Suprapubic skin (tissue), 4 donors: Measurements from ENCODE around the gene SRGAP1.

Source experiments
- EP300 ChIP-seq: sonication (generic); formaldehyde crosslinking; IDR thresholded peaks from one replicate; pipeline ENCODE4 v1.6.1; 2017; ENCODE audit warnings: antibody characterized with exemption
- POLR2AphosphoS5 ChIP-seq, 3 donors: sonication (generic); formaldehyde crosslinking; IDR thresholded peaks; one replicate each; pipeline ENCODE4 v1.6.1; 2017; ENCODE audit warnings: antibody characterized with exemption in 3 of 3
- TF ChIP-seq, protein P1 (sequence below), 2 donors: fragments of 200-600 bp in 1 of 2; fragments of 450-650 bp in 1 of 2; sonication (generic) in 1 of 2; IDR thresholded peaks; one replicate each; pipeline ENCODE4 v1.5.1; 2016 to 2019; ENCODE audit warnings: antibody characterized with exemption in 2 of 2, mild to moderate bottlenecking in 1 of 2, moderate library complexity in 1 of 2

DNA sequence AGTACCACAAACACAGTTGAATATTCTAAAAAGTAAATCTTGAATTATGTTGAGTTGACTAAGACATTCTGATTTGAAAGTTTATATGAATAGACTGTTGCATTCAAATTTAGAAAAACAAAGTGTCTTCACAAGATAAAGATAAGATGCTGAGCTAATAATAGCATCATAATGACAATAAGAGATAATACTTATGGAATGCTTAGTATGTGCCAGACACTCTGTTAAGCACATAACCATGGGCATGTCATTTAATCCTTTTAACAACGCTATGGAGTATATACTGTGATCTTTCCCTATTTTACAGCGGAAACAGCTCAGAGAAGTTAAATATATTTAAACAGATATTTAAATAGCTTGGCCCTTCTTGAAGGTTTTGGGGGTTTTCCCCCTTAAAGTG is 163.4 kb downstream of the SRGAP1 start:
- TF ChIP-seq, protein P1, sequence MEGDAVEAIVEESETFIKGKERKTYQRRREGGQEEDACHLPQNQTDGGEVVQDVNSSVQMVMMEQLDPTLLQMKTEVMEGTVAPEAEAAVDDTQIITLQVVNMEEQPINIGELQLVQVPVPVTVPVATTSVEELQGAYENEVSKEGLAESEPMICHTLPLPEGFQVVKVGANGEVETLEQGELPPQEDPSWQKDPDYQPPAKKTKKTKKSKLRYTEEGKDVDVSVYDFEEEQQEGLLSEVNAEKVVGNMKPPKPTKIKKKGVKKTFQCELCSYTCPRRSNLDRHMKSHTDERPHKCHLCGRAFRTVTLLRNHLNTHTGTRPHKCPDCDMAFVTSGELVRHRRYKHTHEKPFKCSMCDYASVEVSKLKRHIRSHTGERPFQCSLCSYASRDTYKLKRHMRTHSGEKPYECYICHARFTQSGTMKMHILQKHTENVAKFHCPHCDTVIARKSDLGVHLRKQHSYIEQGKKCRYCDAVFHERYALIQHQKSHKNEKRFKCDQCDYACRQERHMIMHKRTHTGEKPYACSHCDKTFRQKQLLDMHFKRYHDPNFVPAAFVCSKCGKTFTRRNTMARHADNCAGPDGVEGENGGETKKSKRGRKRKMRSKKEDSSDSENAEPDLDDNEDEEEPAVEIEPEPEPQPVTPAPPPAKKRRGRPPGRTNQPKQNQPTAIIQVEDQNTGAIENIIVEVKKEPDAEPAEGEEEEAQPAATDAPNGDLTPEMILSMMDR (IDR thresholded peaks at IDR 0.05), result no peak
- no peak for TF ChIP-seq EP300
- no peak for TF ChIP-seq POLR2AphosphoS5 (IDR thresholded peaks at IDR 0.05)
